Stimulated activated naive CD8-positive, alpha-beta T cell treated with anti-CD3 and anti-CD28 coated beads, Interleukin-15, amount 100 ng/mL, for 72 hours (primary cell): Measurements from ENCODE around the gene SPTLC3.
A peak's percentile ranks its signal among the peaks of the same experiment; 100 is the strongest.

ENCODE experiments used
- ATAC-seq: fragments of 150-1000 bp; cut with Tn5 transposase; 2 replicates; pipeline ENCODE4 v1.10.0; 2021; ENCODE audit warnings: mild to moderate bottlenecking, moderate library complexity
- DNase-seq, 2 donors: peaks; one replicate each; pipeline ENCODE4 v3.0.0; 2021 to 2022
- H3K27ac Mint-ChIP-seq, 2 donors: one replicate each; pipeline ENCODE4 v1.8.0; 2022; ENCODE audit warnings: mild to moderate bottlenecking in 2 of 2, mixed read lengths in 2 of 2, moderate library complexity in 2 of 2
- H3K27me3 Mint-ChIP-seq: one replicate; pipeline ENCODE4 v1.8.0; 2022; ENCODE audit warnings: mixed read lengths
- H3K4me1 Mint-ChIP-seq: one replicate; pipeline ENCODE4 v1.8.0; 2022; ENCODE audit warnings: mild to moderate bottlenecking, mixed read lengths
- H3K4me3 Mint-ChIP-seq, 2 donors: one replicate each; pipeline ENCODE4 v1.8.0; 2022; ENCODE audit warnings: mild to moderate bottlenecking in 2 of 2, mixed read lengths in 2 of 2, moderate library complexity in 1 of 2
- H3K9me3 Mint-ChIP-seq, 2 donors: one replicate each; pipeline ENCODE4 v1.8.0; 2022; ENCODE audit warnings: mixed read lengths in 2 of 2

Gene SPTLC3

GRCh38 chr20:13094976-13095375 is 86.2 kb downstream of the SPTLC3 start:
- no peak overlapping the region for H3K4me3 Mint-ChIP-seq
- no peak overlapping the region for H3K27ac Mint-ChIP-seq
- ATAC-seq (no peak), DNase-seq (no peak)
- no peaks in the 10 kb centered on the region for H3K4me1 Mint-ChIP-seq
- H3K9me3 Mint-ChIP-seq: no peaks in the 10 kb centered on the region
- no peaks in the 10 kb centered on the region for H3K27me3 Mint-ChIP-seq

- DNase-seq (no peak), ATAC-seq (no peak)
- Mint-ChIP-seq H3K4me3 (no peak overlapping the region), H3K9me3 (no peaks in the 10 kb centered on the region), H3K4me1 (no peaks in the 10 kb centered on the region), H3K27ac (no peak overlapping the region), H3K27me3 (no peaks in the 10 kb centered on the region)
These were observed 90.1 kb downstream of the SPTLC3 start for GRCh38 chr20:13098720-13099355.

DNA sequence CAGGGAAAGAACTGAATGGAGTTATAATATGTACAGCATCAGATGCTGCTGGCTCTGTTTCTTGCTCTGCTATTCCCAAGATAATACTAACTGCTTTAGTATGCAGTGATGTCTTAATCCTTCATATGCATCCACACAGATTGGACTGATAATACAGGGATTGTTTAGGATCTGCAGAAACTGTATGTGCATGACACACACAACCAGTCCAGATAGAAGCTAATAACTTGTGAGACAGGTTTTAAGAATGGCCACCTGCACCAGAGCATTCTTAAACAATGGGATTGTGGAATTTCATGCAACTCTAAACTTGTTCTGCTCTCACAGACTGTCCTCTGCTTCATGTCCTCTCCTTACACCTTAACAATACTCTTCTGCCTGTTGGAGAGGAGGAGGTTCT is 90.9 kb downstream of the SPTLC3 start:
- no peaks in the 10 kb centered on the region for H3K4me1 Mint-ChIP-seq
- ATAC-seq: no peak
- no peaks in the 10 kb centered on the region for H3K9me3 Mint-ChIP-seq
- no peak overlapping the region for H3K4me3 Mint-ChIP-seq
- no peaks in the 10 kb centered on the region for H3K27me3 Mint-ChIP-seq
- no peak for DNase-seq
- H3K27ac Mint-ChIP-seq: no peak overlapping the region

- DNase-seq: no peak
- no peak overlapping the region for H3K4me3 Mint-ChIP-seq
- H3K27me3 Mint-ChIP-seq: no peaks in the 10 kb centered on the region
- no peaks in the 10 kb centered on the region for H3K9me3 Mint-ChIP-seq
- H3K4me1 Mint-ChIP-seq: no peaks in the 10 kb centered on the region
- H3K27ac Mint-ChIP-seq: no peak overlapping the region
- no peak for ATAC-seq
These were observed 92.5 kb downstream of the SPTLC3 start for GRCh38 chr20:13101276-13101675.

- Mint-ChIP-seq H3K9me3 (no peaks in the 10 kb centered on the region), H3K27ac (no peak overlapping the region)
These were observed 92.9 kb downstream of the SPTLC3 start for GRCh38 chr20:13101706-13102105.

GRCh38 chr20:13102237-13102636 is 93.5 kb downstream of the SPTLC3 start:
- no peak for ATAC-seq
- no peak overlapping the region for H3K4me3 Mint-ChIP-seq
- H3K4me1 Mint-ChIP-seq: no peaks in the 10 kb centered on the region

More at GRCh38 chr20:13101706-13102105, 92.9 kb downstream of the SPTLC3 start:
- H3K27me3 Mint-ChIP-seq: peaks cover 2% of the 10 kb centered on the region
- ATAC-seq: no peak
- no peaks in the 10 kb centered on the region for H3K4me1 Mint-ChIP-seq
- no peak overlapping the region for H3K4me3 Mint-ChIP-seq
- no peak for DNase-seq

DNA sequence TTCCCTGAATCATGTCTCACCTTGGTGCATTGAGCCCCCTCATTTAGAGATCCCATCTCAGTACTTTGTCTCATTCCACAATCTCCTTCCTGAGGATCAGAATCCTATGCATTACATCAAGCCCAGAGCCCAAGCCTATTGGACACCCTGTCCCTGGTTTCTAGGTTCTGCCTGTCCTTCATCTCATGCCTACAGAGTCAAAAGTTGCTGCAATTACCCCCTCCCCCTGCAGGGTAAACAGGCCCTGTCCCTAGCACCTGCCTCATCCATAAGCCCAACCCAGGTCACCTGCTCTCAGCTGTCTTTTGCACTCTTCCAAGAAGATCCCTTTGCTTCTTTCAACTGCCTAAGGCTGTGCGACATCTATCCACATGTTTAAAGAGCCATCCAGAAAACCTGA is 93.9 kb downstream of the SPTLC3 start:
- Mint-ChIP-seq H3K27me3 (peaks cover 7% of the 10 kb centered on the region), H3K9me3 (no peaks in the 10 kb centered on the region), H3K4me1 (no peaks in the 10 kb centered on the region), H3K4me3 (no peak overlapping the region), H3K27ac (peak overlapping the region in 1 of 2 donors; percentile 39)
- ATAC-seq (peak; percentile 18), DNase-seq (no peak)

More at GRCh38 chr20:13102237-13102636, 93.5 kb downstream of the SPTLC3 start:
- DNase-seq: no peak
- Mint-ChIP-seq H3K27me3 (peaks cover 7% of the 10 kb centered on the region), H3K27ac (peak overlapping the region in 1 of 2 donors; percentile 39), H3K9me3 (no peaks in the 10 kb centered on the region)

DNA sequence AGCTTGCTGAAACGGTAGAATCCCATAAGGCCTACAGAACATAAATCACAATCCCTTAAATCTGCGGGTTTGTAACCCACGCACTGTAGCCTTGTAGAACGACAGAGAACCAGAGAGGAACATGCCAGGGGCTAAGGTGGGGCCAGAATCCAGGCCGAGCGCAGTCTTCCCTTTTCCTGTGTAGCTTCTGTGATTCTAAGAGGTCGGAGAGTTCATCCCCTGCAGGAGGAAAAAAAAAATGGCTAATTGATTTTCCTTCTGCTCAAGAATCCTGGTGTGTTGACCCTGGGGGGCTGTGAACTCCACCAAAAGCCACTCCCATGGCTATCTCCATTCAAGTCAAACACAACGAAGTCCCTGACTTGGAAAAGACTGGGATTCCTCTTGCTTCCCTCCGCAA is 96.3 kb downstream of the SPTLC3 start:
- peaks cover 7% of the 10 kb centered on the region for H3K27me3 Mint-ChIP-seq
- no peaks in the 10 kb centered on the region for H3K9me3 Mint-ChIP-seq
- H3K27ac Mint-ChIP-seq: no peak overlapping the region
- DNase-seq: no peak
- no peak for ATAC-seq
- no peaks in the 10 kb centered on the region for H3K4me1 Mint-ChIP-seq
- H3K4me3 Mint-ChIP-seq: no peak overlapping the region

GRCh38 chr20:13105864-13106457 is 97.2 kb downstream of the SPTLC3 start:
- Mint-ChIP-seq H3K27ac (no peak overlapping the region), H3K4me1 (no peaks in the 10 kb centered on the region), H3K4me3 (no peak overlapping the region), H3K27me3 (peaks cover 7% of the 10 kb centered on the region), H3K9me3 (no peaks in the 10 kb centered on the region)
- ATAC-seq (no peak), DNase-seq (no peak)

GRCh38 chr20:13109658-13110057 is 100.9 kb downstream of the SPTLC3 start:
- no peak overlapping the region for H3K27ac Mint-ChIP-seq
- no peaks in the 10 kb centered on the region for H3K9me3 Mint-ChIP-seq
- no peaks in the 10 kb centered on the region for H3K4me1 Mint-ChIP-seq
- H3K27me3 Mint-ChIP-seq: peaks cover 7% of the 10 kb centered on the region
- no peak for ATAC-seq
- DNase-seq: no peak
- no peak overlapping the region for H3K4me3 Mint-ChIP-seq

DNA sequence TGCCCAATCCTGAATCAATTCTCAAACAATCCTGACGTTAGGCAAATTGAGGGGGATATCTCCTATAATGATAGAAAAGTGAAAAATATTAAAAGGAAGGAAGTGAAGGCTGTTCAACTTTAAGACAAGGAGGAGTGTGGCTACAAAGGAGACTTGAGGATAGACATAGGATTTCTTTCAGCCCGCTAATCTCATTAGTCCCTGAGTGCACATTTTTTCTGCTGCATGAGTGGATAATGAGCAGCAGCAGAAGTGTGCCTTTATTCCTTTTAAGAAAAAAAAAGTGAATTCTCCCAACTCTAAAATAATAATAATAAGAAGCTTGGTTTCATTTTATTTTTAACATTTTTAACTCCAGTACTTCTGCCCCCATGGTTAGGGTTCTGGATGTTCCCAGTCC is 102.0 kb downstream of the SPTLC3 start:
- no peak overlapping the region for H3K27ac Mint-ChIP-seq
- no peaks in the 10 kb centered on the region for H3K9me3 Mint-ChIP-seq
- H3K4me3 Mint-ChIP-seq: no peak overlapping the region
- H3K27me3 Mint-ChIP-seq: peaks cover 7% of the 10 kb centered on the region
- no peak for ATAC-seq
- H3K4me1 Mint-ChIP-seq: no peaks in the 10 kb centered on the region
- DNase-seq: no peak

DNA sequence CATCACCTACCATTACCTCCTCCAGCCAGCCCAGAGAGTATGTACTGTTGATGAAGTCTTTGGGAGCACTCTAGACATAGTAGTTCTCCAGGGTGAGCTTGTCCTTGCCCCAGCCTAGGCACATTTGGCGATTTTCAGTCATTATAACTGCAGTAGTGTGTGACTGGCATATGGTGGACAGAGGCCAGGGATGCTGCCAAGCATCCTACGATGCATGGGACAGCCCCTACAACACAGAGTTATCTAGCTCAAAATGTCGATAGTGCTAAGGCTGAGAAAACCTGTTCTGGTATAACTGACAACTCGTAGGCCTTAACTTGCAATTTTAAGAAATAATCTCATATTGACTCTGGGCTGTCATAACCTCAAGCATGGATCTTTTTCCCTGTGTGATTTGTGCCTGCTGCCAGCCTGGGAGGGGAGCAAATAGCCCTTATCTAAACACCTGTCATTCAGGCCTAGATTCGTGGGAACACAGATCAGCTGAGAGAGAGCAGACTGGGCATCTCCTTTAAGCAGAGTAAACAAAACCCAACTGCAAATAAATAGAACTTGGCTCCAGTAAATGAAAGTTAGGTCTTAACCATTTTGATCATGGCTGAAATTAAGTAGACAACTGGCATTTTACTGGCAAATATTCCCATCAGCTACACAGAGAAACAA is 102.6 kb downstream of the SPTLC3 start:
- ATAC-seq (no peak), DNase-seq (no peak)
- Mint-ChIP-seq H3K27ac (no peak overlapping the region), H3K9me3 (no peaks in the 10 kb centered on the region), H3K27me3 (peaks cover 7% of the 10 kb centered on the region), H3K4me1 (no peaks in the 10 kb centered on the region), H3K4me3 (no peak overlapping the region)

GRCh38 chr20:13113731-13114130 is 105.0 kb downstream of the SPTLC3 start:
- no peaks in the 10 kb centered on the region for H3K27me3 Mint-ChIP-seq
- H3K9me3 Mint-ChIP-seq: no peaks in the 10 kb centered on the region
- no peak for ATAC-seq
- no peaks in the 10 kb centered on the region for H3K4me1 Mint-ChIP-seq
- H3K27ac Mint-ChIP-seq: no peak overlapping the region
- DNase-seq: no peak
- H3K4me3 Mint-ChIP-seq: no peak overlapping the region

- no peak for ATAC-seq
- no peaks in the 10 kb centered on the region for H3K4me1 Mint-ChIP-seq
- no peaks in the 10 kb centered on the region for H3K27me3 Mint-ChIP-seq
- no peak for DNase-seq
- no peak overlapping the region for H3K27ac Mint-ChIP-seq
- no peaks in the 10 kb centered on the region for H3K9me3 Mint-ChIP-seq
- no peak overlapping the region for H3K4me3 Mint-ChIP-seq
These were observed 108.4 kb downstream of the SPTLC3 start for GRCh38 chr20:13117200-13117599.

DNA sequence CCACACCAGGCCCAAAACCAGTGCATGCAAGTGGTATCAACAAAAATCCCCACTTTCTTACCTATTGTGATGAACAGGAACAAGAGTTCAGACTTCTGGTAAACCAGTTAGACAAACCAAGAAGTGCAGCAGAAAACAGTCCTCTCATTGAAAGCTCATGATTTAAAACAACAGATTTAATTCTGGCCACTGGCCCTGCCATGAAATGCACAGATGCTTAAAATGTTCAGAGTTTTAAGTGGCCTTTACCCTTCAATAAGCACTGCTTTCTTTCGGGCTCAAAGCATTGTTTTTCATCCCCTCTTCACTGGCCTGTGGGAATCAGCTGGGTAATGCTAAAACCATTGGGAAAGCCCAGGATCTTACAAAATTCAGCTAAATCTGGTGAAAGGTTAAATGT is 109.9 kb downstream of the SPTLC3 start:
- Mint-ChIP-seq H3K4me3 (no peak overlapping the region), H3K9me3 (no peaks in the 10 kb centered on the region), H3K27ac (no peak overlapping the region), H3K27me3 (no peaks in the 10 kb centered on the region), H3K4me1 (no peaks in the 10 kb centered on the region)
- ATAC-seq (no peak), DNase-seq (no peak)

DNA sequence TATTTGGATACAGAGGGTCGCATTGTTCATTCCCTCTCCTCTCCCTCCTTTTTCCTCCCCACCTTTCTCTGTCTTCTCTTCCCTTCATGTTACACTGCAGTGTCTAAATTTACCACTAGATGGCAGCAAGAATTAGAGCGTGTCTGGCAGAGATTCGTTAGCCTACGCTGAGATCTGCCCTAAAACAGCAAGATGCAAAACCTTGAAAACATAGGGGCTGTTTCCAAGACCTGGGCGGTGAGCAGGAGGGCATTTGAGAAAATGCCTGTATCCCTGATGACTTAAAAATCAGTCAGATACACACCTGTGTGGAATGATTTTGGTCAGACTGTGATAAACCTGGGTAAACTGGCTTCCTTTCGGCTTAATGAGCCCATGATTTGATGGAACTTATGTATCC is 110.8 kb downstream of the SPTLC3 start:
- Mint-ChIP-seq H3K9me3 (no peaks in the 10 kb centered on the region), H3K27ac (no peak overlapping the region)
- peak; percentile 39 to 50 for DNase-seq

More for the DNA sequence above, 110.8 kb downstream of the SPTLC3 start:
- peak; percentile 78 for ATAC-seq
- no peak overlapping the region for H3K4me3 Mint-ChIP-seq
- no peaks in the 10 kb centered on the region for H3K4me1 Mint-ChIP-seq
- H3K27me3 Mint-ChIP-seq: no peaks in the 10 kb centered on the region
